Epithelial cell of alveolus of lung (primary cell): ENCODE measurements around the gene PGD. TPM values are rescaled to one million over a fixed set of nuclear protein-coding genes. Genes with fewer than 3 reads are reported as not detected.

Experiments
- total RNA-seq: library from RNA; depleted of rRNA; stranded (reverse); fragments of >200 nt; gene quantifications from 2 replicates; pipeline ENCODE4 v1.2.1, GENCODE V29; 2015

PGD gene
- total RNA-seq, result 110 and 327 TPM in 2 replicates

DNA sequence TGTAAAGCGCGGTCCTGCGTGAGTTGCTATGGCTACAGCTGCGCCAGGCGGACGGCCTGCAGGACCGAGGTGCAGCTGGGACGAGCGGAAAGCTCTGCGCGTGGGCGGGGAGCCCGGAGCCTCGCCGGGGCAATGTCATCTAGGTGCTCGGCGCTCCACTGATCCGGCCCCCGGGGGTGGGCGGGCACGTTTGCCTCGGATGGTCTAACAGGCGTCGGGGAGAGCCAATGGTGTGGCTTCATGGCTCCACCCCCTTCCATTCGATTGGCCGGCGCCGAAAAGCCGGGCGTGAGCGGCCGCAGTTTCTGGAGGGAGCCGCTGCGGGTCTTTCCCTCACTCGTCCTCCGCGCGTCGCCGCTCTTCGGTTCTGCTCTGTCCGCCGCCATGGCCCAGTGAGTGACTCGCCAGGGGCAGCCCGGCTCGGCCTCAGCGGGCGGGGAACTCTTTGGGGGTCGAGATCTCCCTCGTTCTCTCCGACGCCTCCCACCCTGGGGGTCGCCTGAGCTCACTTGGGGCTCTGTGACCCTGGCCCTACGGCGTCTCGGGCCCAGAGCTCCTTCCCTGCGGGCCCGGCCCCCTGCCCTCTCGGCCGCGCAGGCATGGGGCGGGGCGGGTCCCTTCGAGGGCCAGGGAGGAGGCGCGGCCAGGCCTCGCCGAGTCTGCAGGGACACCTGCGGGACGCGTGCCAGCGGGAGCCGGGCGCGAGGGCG, at the start of gene PGD:
TSS of gene PGD (plus strand) at position 331 of the 710 bp plus-strand sequence. CDS start at position 385, 54 bp downstream.

GRCh38 chr1:10430216-10431069, 31.6 kb downstream of the PGD start, which contains the start of gene CENPS:
TSS of gene CENPS (plus strand) at chr1:10430433. CDS start at chr1:10430518, 85 bp downstream.

GRCh38 chr1:10449751-10450150, 50.9 kb downstream of the PGD start, which contains the start of gene CORT:
TSS of gene CORT (plus strand) at chr1:10450031. CDS start at chr1:10450224, 193 bp downstream.

Other genes with a start within 250 kb of the PGD start
- 20.4 and 27.8 TPM in 2 replicates for gene KIF1B, start 188.5 kb upstream of the PGD start, total RNA-seq
- 7.8 and 9.7 TPM in 2 replicates for gene CENPS, start 31.4 kb downstream of the PGD start, total RNA-seq
- not detected in 2 replicates for gene CORT, start 51.0 kb downstream of the PGD start, total RNA-seq
- gene DFFA, start 73.5 kb downstream of the PGD start, total RNA-seq, result 27.4 and 29.1 TPM in 2 replicates
- gene PEX14, start 75.9 kb downstream of the PGD start, total RNA-seq, result 17.8 and 20.8 TPM in 2 replicates